Measurements from ENCODE around the gene GAS7. TPM values are rescaled to one million over a fixed set of nuclear protein-coding genes. Genes with fewer than 3 reads are reported as not detected.

The GAS7 gene
- total RNA-seq, 5 donors from 2014 or later (not counting 1 experiment from before 2014, with no cell fraction given) = 0.93 to 10.5 (median 3.8) TPM

DNA sequence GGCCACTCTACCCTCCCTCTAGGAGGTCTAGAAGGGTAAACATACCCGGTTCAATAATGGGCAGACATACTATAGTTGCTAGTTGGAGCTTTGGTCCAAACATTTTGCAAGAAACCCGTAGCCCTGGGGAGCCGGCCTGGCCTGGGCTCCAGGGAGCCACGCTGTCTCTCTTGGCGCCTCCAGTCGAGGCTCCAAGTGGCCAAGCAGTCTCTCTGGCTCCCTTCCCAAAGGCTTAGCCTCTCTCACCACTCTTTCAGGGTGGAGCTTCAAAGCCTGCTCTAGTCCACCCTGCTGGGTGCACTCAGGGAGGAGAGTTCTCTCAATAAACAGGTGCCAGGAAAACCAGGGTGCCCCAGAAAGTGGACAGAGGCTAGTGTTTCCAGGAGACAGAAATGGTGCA lies 325.6 kb downstream of the GAS7 start:
- Histone ChIP-seq H3K4me3 (ENCODE audit: control insufficient read depth in 1 of 2, extremely low read depth in 1 of 2, low read length in 1 of 2) (no peak overlapping the region), H3K36me3 (ENCODE audit: control insufficient read depth in 2 of 2, extremely low read depth in 1 of 2, insufficient read depth in 1 of 2, low read length in 1 of 2) (no peaks in the 10 kb centered on the region), H3K27ac (ENCODE audit: low read length) (no peak overlapping the region), H3K4me1 (ENCODE audit: control insufficient read depth in 1 of 2, extremely low read depth in 1 of 2, insufficient read depth in 2 of 2, low read length in 2 of 2) (no peaks in the 10 kb centered on the region), H3K9me3 (no peaks in the 10 kb centered on the region), H3K27me3 (replicated peaks in 1 of 2; ENCODE audit: control insufficient read depth in 2 of 2, extremely low read depth in 1 of 2, insufficient read depth in 2 of 2, low read length in 1 of 2) (peaks cover 0 to 9% of the 10 kb centered on the region in 2 experiments)
- ChIA-PET POLR2A (no interaction called here), CTCF (no interaction called here)
- Mint-ChIP-seq H3K4me1 (no peaks in the 10 kb centered on the region), H3K27ac (no peak overlapping the region), H3K4me3 (no peak overlapping the region), H3K27me3 (peaks cover 14 to 23% of the 10 kb centered on the region in 2 donors), H3K36me3 (no peaks in the 10 kb centered on the region), H3K9me3 (no peaks in the 10 kb centered on the region)
- WGBS (ENCODE audit: insufficient coverage) = 52% methylated on average over 5 of the region's 6 CpGs
- DNase-seq (no peak), ATAC-seq (replicated peaks in 1 of 4) (no peak)

DNA sequence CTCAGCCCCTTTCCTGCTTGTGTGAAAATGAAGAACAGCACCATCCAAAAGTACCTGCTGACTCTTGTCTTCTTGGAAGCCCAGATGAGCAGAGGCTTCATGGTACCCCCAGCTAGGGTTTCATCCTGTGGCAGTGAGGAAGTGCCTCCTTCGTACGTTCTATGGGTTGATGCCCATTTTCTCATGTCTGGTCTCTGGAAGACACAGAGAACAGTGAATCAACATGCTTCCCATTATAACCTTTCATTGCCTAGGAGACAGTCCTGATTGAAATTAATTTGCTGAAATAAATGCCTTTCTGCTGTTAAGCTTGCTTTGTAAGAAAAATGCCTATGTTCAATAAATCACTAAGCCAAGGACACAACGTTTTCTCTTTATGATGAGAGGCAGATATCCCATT lies 329.9 kb downstream of the GAS7 start:
- Histone ChIP-seq H3K9me3 (no peaks in the 10 kb centered on the region), H3K4me1 (ENCODE audit: control insufficient read depth in 1 of 2, extremely low read depth in 1 of 2, insufficient read depth in 2 of 2, low read length in 2 of 2) (no peaks in the 10 kb centered on the region), H3K4me3 (ENCODE audit: control insufficient read depth in 1 of 2, extremely low read depth in 1 of 2, low read length in 1 of 2) (no peak overlapping the region), H3K27ac (ENCODE audit: low read length) (no peak overlapping the region), H3K27me3 (replicated peaks in 1 of 2; ENCODE audit: control insufficient read depth in 2 of 2, extremely low read depth in 1 of 2, insufficient read depth in 2 of 2, low read length in 1 of 2) (peaks cover 0 to 4% of the 10 kb centered on the region in 2 experiments), H3K36me3 (ENCODE audit: control insufficient read depth in 2 of 2, extremely low read depth in 1 of 2, insufficient read depth in 1 of 2, low read length in 1 of 2) (no peaks in the 10 kb centered on the region)
- CTCF ChIA-PET = no interaction called here
- H3K4me1 Mint-ChIP-seq = no peaks in the 10 kb centered on the region
- DNase-seq = no peak
- H3K27ac Mint-ChIP-seq = no peak overlapping the region
- H3K9me3 Mint-ChIP-seq = no peaks in the 10 kb centered on the region
- POLR2A ChIA-PET = no interaction called here
- no peak for ATAC-seq (replicated peaks in 1 of 4)
- H3K4me3 Mint-ChIP-seq = no peak overlapping the region
- H3K36me3 Mint-ChIP-seq = no peaks in the 10 kb centered on the region
- H3K27me3 Mint-ChIP-seq = peaks cover 3 to 7% of the 10 kb centered on the region in 2 donors
- WGBS (ENCODE audit: insufficient coverage) = no CpG with 5 or more reads among the region's 3 CpGs

DNA sequence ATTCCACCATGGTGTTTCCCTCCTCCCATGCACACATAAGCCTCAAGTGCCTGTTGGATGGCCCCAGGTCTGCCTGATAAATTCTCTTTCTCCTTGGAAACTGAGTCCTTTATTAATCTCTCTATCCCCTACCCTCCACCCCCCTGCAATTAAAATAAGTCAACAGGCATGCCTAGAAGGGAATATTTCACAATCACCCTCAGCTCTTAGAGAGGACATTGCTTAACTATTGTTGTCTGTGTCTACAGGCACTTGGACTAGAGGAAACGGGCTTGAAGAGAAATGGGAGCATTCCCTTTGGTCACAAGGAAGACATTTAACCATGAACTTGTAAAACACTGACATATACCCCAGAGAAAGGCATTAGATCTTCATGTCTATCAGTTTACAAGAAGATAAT lies 332.8 kb downstream of the GAS7 start:
- Mint-ChIP-seq H3K4me1 (no peaks in the 10 kb centered on the region), H3K9me3 (peaks cover 0 to 12% (median 12%) of the 10 kb centered on the region in 3 donors), H3K36me3 (no peaks in the 10 kb centered on the region), H3K27ac (no peak overlapping the region), H3K4me3 (no peak overlapping the region), H3K27me3 (peaks cover 0 to 3% of the 10 kb centered on the region in 2 donors)
- ATAC-seq (replicated peaks in 1 of 4) (no peak), DNase-seq (no peak)
- Histone ChIP-seq H3K36me3 (ENCODE audit: control insufficient read depth in 2 of 2, extremely low read depth in 1 of 2, insufficient read depth in 1 of 2, low read length in 1 of 2) (no peaks in the 10 kb centered on the region), H3K9me3 (no peaks in the 10 kb centered on the region), H3K4me1 (ENCODE audit: control insufficient read depth in 1 of 2, extremely low read depth in 1 of 2, insufficient read depth in 2 of 2, low read length in 2 of 2) (no peaks in the 10 kb centered on the region), H3K27ac (ENCODE audit: low read length) (no peak overlapping the region), H3K4me3 (ENCODE audit: control insufficient read depth in 1 of 2, extremely low read depth in 1 of 2, low read length in 1 of 2) (no peak overlapping the region), H3K27me3 (replicated peaks in 1 of 2; ENCODE audit: control insufficient read depth in 2 of 2, extremely low read depth in 1 of 2, insufficient read depth in 2 of 2, low read length in 1 of 2) (no peaks in the 10 kb centered on the region)
- ChIA-PET CTCF (no interaction called here), POLR2A (interaction anchor here in 1 of 2 donors (0.6 kb wide), 1 partner anchor 418 kb away, joined by 4 read pairs; no protein-coding TSS in a partner anchor)
- WGBS (ENCODE audit: insufficient coverage) = no CpG with 5 or more reads among the region's 1 CpG

DNA sequence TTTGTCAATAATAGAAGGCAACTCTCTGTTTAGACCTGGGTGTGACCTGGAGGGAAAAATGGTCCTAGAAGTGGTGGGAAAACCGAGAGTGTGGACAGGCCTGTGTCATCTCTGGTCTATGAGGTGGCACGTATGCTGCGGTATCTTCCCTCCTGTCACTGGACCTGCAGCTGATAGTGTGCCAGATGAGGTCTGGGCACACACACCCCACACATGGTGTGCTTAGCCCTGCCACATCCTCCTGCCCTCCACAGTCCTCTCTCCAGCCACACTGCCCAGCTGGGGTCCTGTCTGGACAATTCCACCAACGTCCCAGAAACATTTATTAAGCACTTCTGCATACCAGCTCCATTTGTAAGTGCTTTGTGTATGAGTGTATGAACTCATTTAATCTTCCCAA lies 335.5 kb downstream of the GAS7 start:
- no peak overlapping the region for H3K27ac ChIP-seq (ENCODE audit: low read length)
- H3K27me3 Mint-ChIP-seq = peaks cover 0 to 2% of the 10 kb centered on the region in 2 donors
- H3K4me1 ChIP-seq (ENCODE audit: control insufficient read depth in 1 of 2, extremely low read depth in 1 of 2, insufficient read depth in 2 of 2, low read length in 2 of 2) = no peaks in the 10 kb centered on the region
- no peaks in the 10 kb centered on the region for H3K36me3 ChIP-seq (ENCODE audit: control insufficient read depth in 2 of 2, extremely low read depth in 1 of 2, insufficient read depth in 1 of 2, low read length in 1 of 2)
- no peaks in the 10 kb centered on the region for H3K4me1 Mint-ChIP-seq
- no peaks in the 10 kb centered on the region for H3K9me3 ChIP-seq
- WGBS (ENCODE audit: insufficient coverage) = 100% methylated on average over 2 of the region's 4 CpGs
- DNase-seq (no peak), ATAC-seq (replicated peaks in 1 of 4) (no peak)
- ChIA-PET POLR2A (no interaction called here), CTCF (no interaction called here)
- H3K36me3 Mint-ChIP-seq = no peaks in the 10 kb centered on the region
- no peak overlapping the region for H3K4me3 ChIP-seq (ENCODE audit: control insufficient read depth in 1 of 2, extremely low read depth in 1 of 2, low read length in 1 of 2)
- no peaks in the 10 kb centered on the region for H3K27me3 ChIP-seq (replicated peaks in 1 of 2; ENCODE audit: control insufficient read depth in 2 of 2, extremely low read depth in 1 of 2, insufficient read depth in 2 of 2, low read length in 1 of 2)
- H3K4me3 Mint-ChIP-seq = no peak overlapping the region
- peaks cover 0 to 18% (median 16%) of the 10 kb centered on the region in 3 donors for H3K9me3 Mint-ChIP-seq
- H3K27ac Mint-ChIP-seq = no peak overlapping the region

DNA sequence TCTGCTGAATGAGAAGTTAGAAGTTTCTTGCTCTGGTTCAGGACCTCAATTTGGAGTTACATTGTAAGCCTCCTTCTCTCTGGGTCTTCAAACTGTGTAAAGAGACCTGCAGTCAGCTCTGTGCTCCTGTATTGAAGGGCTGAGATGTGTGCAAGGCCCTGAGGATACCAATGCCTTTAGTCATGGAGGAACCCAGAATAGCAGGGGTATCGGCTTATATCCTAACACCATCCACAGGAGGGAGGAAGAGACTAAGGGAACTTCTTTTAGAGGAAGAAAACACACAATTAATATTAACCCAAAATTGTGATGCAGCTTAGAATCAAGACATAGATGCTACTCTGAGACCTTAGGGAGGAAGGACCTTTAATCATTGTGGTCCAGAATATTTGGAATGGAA lies 336.2 kb downstream of the GAS7 start:
- Histone ChIP-seq H3K4me1 (ENCODE audit: control insufficient read depth in 1 of 2, extremely low read depth in 1 of 2, insufficient read depth in 2 of 2, low read length in 2 of 2) (no peaks in the 10 kb centered on the region), H3K27me3 (replicated peaks in 1 of 2; ENCODE audit: control insufficient read depth in 2 of 2, extremely low read depth in 1 of 2, insufficient read depth in 2 of 2, low read length in 1 of 2) (no peaks in the 10 kb centered on the region), H3K27ac (ENCODE audit: low read length) (no peak overlapping the region), H3K4me3 (ENCODE audit: control insufficient read depth in 1 of 2, extremely low read depth in 1 of 2, low read length in 1 of 2) (no peak overlapping the region), H3K36me3 (ENCODE audit: control insufficient read depth in 2 of 2, extremely low read depth in 1 of 2, insufficient read depth in 1 of 2, low read length in 1 of 2) (no peaks in the 10 kb centered on the region), H3K9me3 (no peaks in the 10 kb centered on the region)
- CTCF ChIA-PET = no interaction called here
- no peak for ATAC-seq (replicated peaks in 1 of 4)
- Mint-ChIP-seq H3K9me3 (peaks cover 0 to 22% (median 16%) of the 10 kb centered on the region in 3 donors), H3K27me3 (no peaks in the 10 kb centered on the region), H3K4me1 (no peaks in the 10 kb centered on the region), H3K27ac (no peak overlapping the region), H3K4me3 (no peak overlapping the region), H3K36me3 (no peaks in the 10 kb centered on the region)
- DNase-seq = no peak
- POLR2A ChIA-PET = no interaction called here
- no CpG with 5 or more reads among the region's 1 CpG for WGBS (ENCODE audit: insufficient coverage)

DNA sequence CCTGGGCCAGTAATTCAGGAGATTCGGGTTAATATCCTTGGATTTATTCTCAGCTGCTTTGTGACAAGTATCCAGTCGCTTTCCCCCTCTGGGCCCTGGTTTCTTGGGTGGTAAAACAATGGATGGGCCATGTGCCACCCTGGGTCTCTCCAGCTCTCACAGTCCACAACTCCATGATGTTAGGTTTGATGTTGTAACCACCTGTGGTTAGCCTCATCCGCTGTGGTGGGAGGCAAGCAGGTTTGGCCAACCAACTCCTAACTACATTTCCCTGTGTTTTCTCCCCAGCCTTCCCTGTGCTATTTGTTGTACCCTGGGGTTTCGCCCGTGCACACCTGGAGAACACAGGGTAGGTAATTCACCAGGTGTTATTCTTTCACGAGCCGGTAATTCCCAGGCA lies 337.6 kb downstream of the GAS7 start:
- no peaks in the 10 kb centered on the region for H3K36me3 ChIP-seq (ENCODE audit: control insufficient read depth in 2 of 2, extremely low read depth in 1 of 2, insufficient read depth in 1 of 2, low read length in 1 of 2)
- H3K4me3 ChIP-seq (ENCODE audit: control insufficient read depth in 1 of 2, extremely low read depth in 1 of 2, low read length in 1 of 2) = no peak overlapping the region
- DNase-seq (no peak), ATAC-seq (replicated peaks in 1 of 4) (no peak)
- Mint-ChIP-seq H3K27ac (no peak overlapping the region), H3K36me3 (no peaks in the 10 kb centered on the region), H3K4me1 (no peaks in the 10 kb centered on the region), H3K27me3 (no peaks in the 10 kb centered on the region), H3K4me3 (no peak overlapping the region), H3K9me3 (peaks cover 0 to 22% (median 16%) of the 10 kb centered on the region in 3 donors)
- H3K27me3 ChIP-seq (replicated peaks in 1 of 2; ENCODE audit: control insufficient read depth in 2 of 2, extremely low read depth in 1 of 2, insufficient read depth in 2 of 2, low read length in 1 of 2) = no peaks in the 10 kb centered on the region
- ChIA-PET POLR2A (no interaction called here), CTCF (no interaction called here)
- no peak overlapping the region for H3K27ac ChIP-seq (ENCODE audit: low read length)
- H3K4me1 ChIP-seq (ENCODE audit: control insufficient read depth in 1 of 2, extremely low read depth in 1 of 2, insufficient read depth in 2 of 2, low read length in 2 of 2) = no peaks in the 10 kb centered on the region
- H3K9me3 ChIP-seq = no peaks in the 10 kb centered on the region
- 100% methylated on average over 1 of the region's 7 CpGs for WGBS (ENCODE audit: insufficient coverage)
